Neural cell (in vitro differentiated cells): ENCODE data around the gene CPNE6. TPM values are rescaled to one million over a fixed set of nuclear protein-coding genes. Genes with fewer than 3 reads are reported as not detected.
"Not testable (repeated sequence)": the region's sequence is repeated elsewhere in the genome, so short reads cannot be mapped to it uniquely, and the experiment has no call there.

Experiments used
- H2AFZ ChIP-seq: fragments of 200-600, 300-800 bp; sonication (generic), shearing (Covaris generic); 2 replicates; pipeline ENCODE4 v1.6.0; 2014; ENCODE audit warnings: low read depth, mild to moderate bottlenecking, antibody characterized with exemption, low read length, moderate library complexity
- H3F3A ChIP-seq: fragments of 200-600 bp; shearing (Covaris generic); 2 replicates; pipeline ENCODE4 v1.6.1; 2016; ENCODE audit warnings: mild to moderate bottlenecking, moderate library complexity, mixed read lengths, antibody characterized with exemption, low read length; ENCODE audit not compliant: insufficient read depth, poor library complexity, severe bottlenecking
- H3K27ac ChIP-seq: fragments of 200-600, 300-800 bp; sonication (generic), shearing (Covaris generic); 2 replicates; pipeline ENCODE4 v1.5.1; 2014; ENCODE audit warnings: mild to moderate bottlenecking, low read length, moderate library complexity
- H3K27me3 ChIP-seq: fragments of 300-800, 200-600 bp; sonication (generic), shearing (Covaris generic); 2 replicates; pipeline ENCODE4 v1.6.0; 2014; ENCODE audit warnings: mild to moderate bottlenecking, low read depth, low read length, moderate library complexity; ENCODE audit not compliant: insufficient read depth
- H3K36me3 ChIP-seq: fragments of 300-800, 200-600 bp; sonication (generic), shearing (Covaris generic); 2 replicates; pipeline ENCODE4 v1.5.1; 2014; ENCODE audit warnings: mild to moderate bottlenecking, antibody characterized with exemption, low read length, moderate library complexity; ENCODE audit not compliant: insufficient read depth
- H3K4me2 ChIP-seq: fragments of 300-800, 200-600 bp; sonication (generic), shearing (Covaris generic); 2 replicates; pipeline ENCODE4 v1.6.0; 2014; ENCODE audit warnings: mild to moderate bottlenecking, low read length
- H3K4me3 ChIP-seq: fragments of 300-800, 200-600 bp; sonication (generic), shearing (Covaris generic); 2 replicates; pipeline ENCODE4 v1.5.1; 2014; ENCODE audit warnings: mild to moderate bottlenecking, low read length, moderate library complexity
- H3K79me2 ChIP-seq: fragments of 200-600 bp; shearing (Covaris generic); replicated peaks from 2 replicates; pipeline ENCODE4 v1.6.0; 2014; ENCODE audit warnings: mild to moderate bottlenecking, low read length, moderate library complexity; ENCODE audit not compliant: insufficient read depth
- H3K9ac ChIP-seq: fragments of 300-800, 200-600 bp; sonication (generic), shearing (Covaris generic); 2 replicates; pipeline ENCODE4 v1.6.1; 2016; ENCODE audit warnings: mild to moderate bottlenecking, low read length, mixed read lengths
- H3K9me2 ChIP-seq: fragments of 200-600 bp; shearing (Covaris generic); 2 replicates; pipeline ENCODE4 v1.6.1; 2016; ENCODE audit warnings: mild to moderate bottlenecking, low read length, mixed read lengths; ENCODE audit not compliant: insufficient read depth
- H3K9me3 ChIP-seq: fragments of 200-600, 300-800 bp; sonication (generic), shearing (Covaris generic); 2 replicates; pipeline ENCODE4 v1.6.1; 2016; ENCODE audit warnings: mild to moderate bottlenecking, mixed run types, low read length, moderate library complexity, mixed read lengths
- H4K20me1 ChIP-seq: fragments of 200-600 bp; shearing (Covaris generic); 2 replicates; pipeline ENCODE4 v1.6.1; 2016; ENCODE audit warnings: mild to moderate bottlenecking, mixed run types; ENCODE audit not compliant: insufficient read depth
- CTCF ChIP-seq: fragments of 450-650 bp; IDR thresholded peaks from 2 replicates; pipeline ENCODE4 v1.5.1; 2014; ENCODE audit warnings: antibody characterized with exemption, mild to moderate bottlenecking, moderate library complexity; ENCODE audit not compliant: poor library complexity, severe bottlenecking
- EP300 ChIP-seq: fragments of 450-650 bp; conservative IDR thresholded peaks from 2 replicates; pipeline ENCODE4 v1.6.1; 2014; ENCODE audit warnings: antibody characterized with exemption, mild to moderate bottlenecking, moderate library complexity; ENCODE audit not compliant: poor library complexity, severe bottlenecking
- EZH2 ChIP-seq: fragments of 200-600, 300-800 bp; shearing (Covaris generic), sonication (generic); IDR thresholded peaks from 2 replicates; pipeline ENCODE4 v1.6.1; 2014; ENCODE audit warnings: antibody characterized with exemption, low read length, borderline replicate concordance, mild to moderate bottlenecking; ENCODE audit not compliant: insufficient read depth, poor library complexity, severe bottlenecking
- MXI1 ChIP-seq: fragments of 450-650 bp; conservative IDR thresholded peaks from 2 replicates; pipeline ENCODE4 v1.6.1; 2014; ENCODE audit warnings: antibody characterized with exemption, mild to moderate bottlenecking; ENCODE audit not compliant: poor library complexity, severe bottlenecking
- POLR2AphosphoS5 ChIP-seq: IDR thresholded peaks from 2 replicates; pipeline ENCODE4 v1.6.1; 2012
- RAD21 ChIP-seq: fragments of 450-650 bp; conservative IDR thresholded peaks from 2 replicates; pipeline ENCODE4 v1.6.1; 2014; ENCODE audit warnings: antibody characterized with exemption, mild to moderate bottlenecking, moderate library complexity
- REST ChIP-seq: IDR thresholded peaks from 2 replicates; pipeline ENCODE4 v1.6.1; 2012; ENCODE audit warnings: borderline replicate concordance
- SMC3 ChIP-seq: fragments of 450-650 bp; conservative IDR thresholded peaks from 2 replicates; pipeline ENCODE4 v1.6.1; 2014; ENCODE audit warnings: antibody characterized with exemption, mild to moderate bottlenecking, moderate library complexity; ENCODE audit not compliant: poor library complexity
- polyA plus RNA-seq: library from polyadenylated mRNA; depleted of rRNA; stranded (reverse); fragments of >200 nt; gene quantifications from 2 replicates; pipeline ENCODE4 v1.2.3, GENCODE V29; 2014

The CPNE6 gene
- polyA plus RNA-seq, 1 donor from 2014 or later = 4.1 TPM

- H3K27me3 ChIP-seq, H3K9me3 ChIP-seq, H3K27ac ChIP-seq, H3K36me3 ChIP-seq, H3K9me2 ChIP-seq, H4K20me1 ChIP-seq, H3K9ac ChIP-seq, H2AFZ ChIP-seq, H3K4me2 ChIP-seq, H3K79me2 ChIP-seq, H3F3A ChIP-seq: not testable (repeated sequence)
- peak; percentile 1 for TF ChIP-seq CTCF
- peak overlapping the region; percentile 63 for H3K4me3 ChIP-seq
Measured at GRCh38 chr14:24036963-24037657, 34.3 kb upstream of the CPNE6 start.

- H2AFZ ChIP-seq = no peak overlapping the region
- no peak overlapping the region for H3K27ac ChIP-seq
- no peak overlapping the region for H3K4me2 ChIP-seq
- H4K20me1 ChIP-seq = no peaks in the 10 kb centered on the region
- H3F3A ChIP-seq = no peaks in the 10 kb centered on the region
- no peaks in the 10 kb centered on the region for H3K9me3 ChIP-seq
- H3K36me3 ChIP-seq = no peaks in the 10 kb centered on the region
- no peaks in the 10 kb centered on the region for H3K9me2 ChIP-seq
- no peak overlapping the region for H3K9ac ChIP-seq
- no peaks in the 10 kb centered on the region for H3K79me2 ChIP-seq
- no peaks in the 10 kb centered on the region for H3K27me3 ChIP-seq
- no peak overlapping the region for H3K4me3 ChIP-seq
- TF ChIP-seq REST = no peak
- no peak for TF ChIP-seq RAD21
- no peak for TF ChIP-seq CTCF
Measured at GRCh38 chr14:24037658-24038037, 33.7 kb upstream of the CPNE6 start.

GRCh38 chr14:24038686-24039085 lies 32.7 kb upstream of the CPNE6 start:
- Histone ChIP-seq H4K20me1 (no peaks in the 10 kb centered on the region), H3K4me3 (no peak overlapping the region), H2AFZ (no peak overlapping the region), H3K9me3 (no peaks in the 10 kb centered on the region), H3K79me2 (no peaks in the 10 kb centered on the region), H3K36me3 (no peaks in the 10 kb centered on the region), H3F3A (no peaks in the 10 kb centered on the region), H3K27me3 (no peaks in the 10 kb centered on the region), H3K4me2 (no peak overlapping the region), H3K27ac (no peak overlapping the region), H3K9ac (no peak overlapping the region), H3K9me2 (no peaks in the 10 kb centered on the region)
- TF ChIP-seq EZH2 (no peak), SMC3 (no peak), POLR2AphosphoS5 (no peak), REST (no peak), RAD21 (no peak), EP300 (no peak), CTCF (no peak), MXI1 (no peak)
